HepG2 (cell line): ENCODE results near the gene SNX18. TPM values are rescaled to one million over a fixed set of nuclear protein-coding genes. Genes with fewer than 3 reads are reported as not detected.

ENCODE experiments used
- ATAC-seq: fragments of 200-7000 bp; cut with Tn5 transposase; 3 replicates; pipeline ENCODE4 v1.9.1; 2020; ENCODE audit warnings: mild to moderate bottlenecking, moderate library complexity
- BruUV-seq: library from RNA; stranded (reverse); fragments of 400-500 nt; replicated peaks from 2 replicates; lab custom pipeline; 2021; lab: Mats Ljungman, UMichigan
- CTCF ChIA-PET: fragments of 300-600 bp; formaldehyde crosslinking; extraction: SDS; loops from one replicate; lab custom pipeline; 2021; ENCODE audit warnings: low total read pairs, inconsistent platforms, low intra/inter-chr PET ratio; lab: Yijun Ruan, JAX
- POLR2A ChIA-PET: fragments of 350-600 bp; sonication (Branson Sonifier 250); formaldehyde crosslinking; loops from one replicate; lab custom pipeline; 2020; ENCODE audit warnings: antibody characterized with exemption, inconsistent platforms; lab: Yijun Ruan, JAX
- DNase-seq: peaks from one replicate; pipeline ENCODE4 v3.0.0-alpha.2; 2015; ENCODE audit warnings: low spot score
- FAIRE-seq: peaks from 3 replicates; lab custom pipeline; 2011; peaks lifted over from hg19 to GRCh38; lab: Jason Lieb, UNC
- H2AFZ ChIP-seq: one replicate; pipeline ENCODE4 v1.6.1; 2011; ENCODE audit warnings: low read length, inconsistent platforms
- H3K27ac ChIP-seq: fragments of 300-600 bp; 3 replicates; pipeline ENCODE4 v1.8.0; 2011; ENCODE audit warnings: mixed run types, mild to moderate bottlenecking, mixed read lengths, low read length, inconsistent platforms; ENCODE audit not compliant: insufficient read depth; ENCODE audit errors: extremely low read length
- H3K27me3 ChIP-seq, 2 experiments: fragments of 200-600 bp in 1 of 2; 2 replicates in 1 of 2; 3 replicates in 1 of 2; pipeline versions ENCODE4 v1.6.0 to v1.8.0; 2011; ENCODE audit warnings: low read length in 2 of 2, mild to moderate bottlenecking in 2 of 2, moderate library complexity in 2 of 2, inconsistent platforms in 1 of 2; ENCODE audit not compliant: insufficient read depth in 2 of 2, control insufficient read depth in 1 of 2
- H3K36me3 ChIP-seq, 2 experiments: fragments of 200-600 bp in 1 of 2; replicated peaks in 1 of 2; 2 replicates in 1 of 2; 3 replicates in 1 of 2; pipeline versions ENCODE4 v1.5.1 to v1.8.0; 2011; ENCODE audit warnings: low read length in 2 of 2, inconsistent platforms in 1 of 2; ENCODE audit not compliant: insufficient read depth in 2 of 2, control insufficient read depth in 1 of 2
- H3K4me1 ChIP-seq: 2 replicates; pipeline ENCODE4 v1.5.1; 2012; ENCODE audit warnings: low read length, inconsistent platforms; ENCODE audit not compliant: insufficient read depth
- H3K4me2 ChIP-seq: 2 replicates; pipeline ENCODE4 v1.6.0; 2011; ENCODE audit warnings: low read depth, low read length, inconsistent platforms
- H3K4me3 ChIP-seq, 3 experiments: fragments of 200-600 bp in 1 of 3; sonication (generic), shearing (Covaris generic) in 1 of 3; replicated peaks in 1 of 3; 2 replicates each; pipeline ENCODE4 v1.5.1; 2011 to 2016; ENCODE audit warnings: low read length in 3 of 3, inconsistent platforms in 2 of 3, low read depth in 2 of 3, mild to moderate bottlenecking in 2 of 3, control low read depth in 1 of 3, mixed read lengths in 1 of 3; ENCODE audit not compliant: insufficient read depth in 1 of 3
- H3K79me2 ChIP-seq: one replicate; pipeline ENCODE4 v1.6.1; 2011; ENCODE audit warnings: low read length, inconsistent platforms; ENCODE audit not compliant: insufficient read depth
- H3K9ac ChIP-seq: 2 replicates; pipeline ENCODE4 v1.6.0; 2011; ENCODE audit warnings: mild to moderate bottlenecking, low read depth, low read length, inconsistent platforms; ENCODE audit not compliant: insufficient read depth
- H3K9me3 ChIP-seq: 2 replicates; pipeline ENCODE4 v1.5.1; 2012; ENCODE audit warnings: mild to moderate bottlenecking, low read length
- H4K20me1 ChIP-seq: 2 replicates; pipeline ENCODE4 v1.6.0; 2011; ENCODE audit warnings: inconsistent platforms, mild to moderate bottlenecking, low read length, moderate library complexity; ENCODE audit not compliant: insufficient read depth
- BRF2 ChIP-seq: sonication (generic); formaldehyde crosslinking; IDR thresholded peaks from 2 replicates; pipeline ENCODE4 v1.8.1; 2022; ENCODE audit warnings: mild to moderate bottlenecking, missing genetic modification reagents
- E2F1 ChIP-seq: sonication (generic); formaldehyde crosslinking; IDR thresholded peaks from 2 replicates; pipeline ENCODE4 v1.5.0; 2020; ENCODE audit warnings: missing genetic modification reagents
- ERF ChIP-seq: IDR thresholded peaks from 2 replicates; pipeline ENCODE4 v1.6.1; 2018; ENCODE audit warnings: missing biosample characterization, missing genetic modification reagents
- ETS1 ChIP-seq: sonication (generic); formaldehyde crosslinking; IDR thresholded peaks from 2 replicates; pipeline ENCODE4 v1.4.0; 2020; ENCODE audit warnings: missing genetic modification reagents
- GPN1 ChIP-seq: sonication (generic); formaldehyde crosslinking; IDR thresholded peaks from 2 replicates; pipeline ENCODE4 v1.5.1; 2020; ENCODE audit warnings: missing genetic modification reagents, borderline replicate concordance
- HOXA5 ChIP-seq: sonication (generic); formaldehyde crosslinking; IDR thresholded peaks from 2 replicates; pipeline ENCODE4 v1.4.0; 2020; ENCODE audit warnings: missing genetic modification reagents
- IRF1 ChIP-seq: sonication (generic); formaldehyde crosslinking; IDR thresholded peaks from 2 replicates; pipeline ENCODE4 v1.4.0; 2020; ENCODE audit warnings: low read depth, mild to moderate bottlenecking, missing genetic modification reagents
- MXD1 ChIP-seq: sonication (generic); formaldehyde crosslinking; IDR thresholded peaks from 2 replicates; pipeline ENCODE4 v1.4.0; 2020; ENCODE audit warnings: mild to moderate bottlenecking, missing genetic modification reagents
- NCOA1 ChIP-seq: sonication (generic); formaldehyde crosslinking; IDR thresholded peaks from 2 replicates; pipeline ENCODE4 v1.9.0; 2021; ENCODE audit warnings: missing genetic modification reagents
- SP2 ChIP-seq: sonication (generic); formaldehyde crosslinking; IDR thresholded peaks from 2 replicates; pipeline ENCODE4 v1.5.1; 2020; ENCODE audit warnings: mild to moderate bottlenecking, missing genetic modification reagents
- ZHX1 ChIP-seq: sonication (generic); formaldehyde crosslinking; IDR thresholded peaks from 2 replicates; pipeline ENCODE4 v1.8.1; 2022; ENCODE audit warnings: low read depth, mild to moderate bottlenecking, missing genetic modification reagents
- ZMYM4 ChIP-seq: sonication (generic); formaldehyde crosslinking; IDR thresholded peaks from 2 replicates; pipeline ENCODE4 v1.8.1; 2023; ENCODE audit warnings: mild to moderate bottlenecking, missing genetic modification reagents
- ZNF644 ChIP-seq: IDR thresholded peaks from 2 replicates; pipeline ENCODE4 v1.6.1; 2016; ENCODE audit warnings: low read depth
- ZNF781 ChIP-seq: sonication (generic); formaldehyde crosslinking; IDR thresholded peaks from 2 replicates; pipeline ENCODE4 v1.5.1; 2020; ENCODE audit warnings: borderline replicate concordance, mild to moderate bottlenecking, missing genetic modification reagents; ENCODE audit errors: not compliant biosample characterization
- WGBS: methylation state at CpG from one replicate; pipeline ENCODE4 v1.1.6; 2017; ENCODE audit warnings: low lambda C conversion rate; 5-methylcytosine and 5-hydroxymethylcytosine counted together
- in situ Hi-C: cut with HindIII; loops from 2 replicates; pipeline ENCODE4 v1.10.0; 2017; ENCODE audit warnings: low pct_unique_long_range_greater_than_20kb; ENCODE audit not compliant: extremely low pct_ligation_motif_present
- intact Hi-C: fragments of 100-400 bp; cut with micrococcal nuclease; formaldehyde crosslinking; loops from one replicate; pipeline ENCODE4 v1.10.0; 2022; ENCODE audit not compliant: unreplicated experiment
- polyA plus RNA-seq, 8 experiments: library from polyadenylated mRNA; depleted of rRNA in 3 of 8; stranded (reverse) in 7 of 8; unstranded in 1 of 8; fragments of >200 nt; fragmentation: Illumina TruSeq in 4 of 8; extraction: Trizol in 4 of 8; gene quantifications; 2 replicates each; pipeline versions ENCODE4 v1.2.1 to v1.2.3, GENCODE V29; 2011 to 2016; ENCODE audit warnings: low read depth in 4 of 8, missing spikeins in 1 of 8, mixed read lengths in 1 of 8; ENCODE audit not compliant: insufficient read depth in 1 of 8
- total RNA-seq, 5 experiments: library from RNA; depleted of rRNA; stranded (reverse); fragments of >200 nt; fragmentation: Illumina TruSeq; extraction: Trizol; gene quantifications; 2 replicates each; pipeline ENCODE4 v1.2.3, GENCODE V29; 2016; ENCODE audit warnings: low read depth in 1 of 5

The SNX18 gene
- total and polyA plus RNA-seq, 2 of the 13 experiments (the other 11 are each of a cell fraction or from before 2014, with no cell fraction given), result 2.3 to 6.2 TPM

GRCh38 chr5:54573812-54574489 is 56.4 kb downstream of the SNX18 start:
- FAIRE-seq (no peak), ATAC-seq (no peak), DNase-seq (no peak)
- H2AFZ ChIP-seq, result no peak overlapping the region
- H3K9me3 ChIP-seq, result no peaks in the 10 kb centered on the region
- H3K4me1 ChIP-seq, result no peaks in the 10 kb centered on the region
- no peak overlapping the region for H3K4me3 ChIP-seq
- BruUV-seq, result no TSS peak
- ChIA-PET CTCF (no interaction called here), POLR2A (no interaction called here)
- H4K20me1 ChIP-seq, result no peaks in the 10 kb centered on the region
- intact Hi-C loops, result no loop called here
- WGBS, result 14% methylated on average over 3 of the region's 4 CpGs
- no peak overlapping the region for H3K4me2 ChIP-seq
- H3K27ac ChIP-seq, result no peak overlapping the region
- H3K79me2 ChIP-seq, result no peaks in the 10 kb centered on the region
- no peaks in the 10 kb centered on the region for H3K27me3 ChIP-seq
- no peaks in the 10 kb centered on the region for H3K36me3 ChIP-seq
- no peak overlapping the region for H3K9ac ChIP-seq
- in situ Hi-C loops, result no loop called here
- no peak for TF ChIP-seq ETS1
- no peak for TF ChIP-seq ZNF781 (CRISPR knock-in tag)
- TF ChIP-seq ZMYM4 (CRISPR knock-in tag), result no peak
- TF ChIP-seq ERF (CRISPR knock-in tag), result no peak
- TF ChIP-seq MXD1 (CRISPR knock-in tag), result no peak
- TF ChIP-seq IRF1 (CRISPR knock-in tag), result no peak
- no peak for TF ChIP-seq ZHX1
- no peak for TF ChIP-seq ZNF644 (CRISPR knock-in tag)
- no peak for TF ChIP-seq SP2 (CRISPR knock-in tag)
- no peak for TF ChIP-seq E2F1 (CRISPR knock-in tag)
- TF ChIP-seq BRF2 (CRISPR knock-in tag), result no peak
- TF ChIP-seq GPN1, result no peak
- no peak for TF ChIP-seq HOXA5 (CRISPR knock-in tag)
- no peak for TF ChIP-seq NCOA1 (CRISPR knock-in tag)
